PC-9 (cell line): ENCODE results near the gene SLC43A1. TPM values are rescaled to one million over a fixed set of nuclear protein-coding genes. Genes with fewer than 3 reads are reported as not detected.

Source experiments
- BruUV-seq: library from RNA; stranded (reverse); fragments of 400-500 nt; replicated peaks from 2 replicates; lab custom pipeline; 2021; lab: Mats Ljungman, UMichigan
- CTCF ChIA-PET: fragments of 300-600 bp; sonication (Branson Sonifier 250); formaldehyde crosslinking; loops from one replicate; lab custom pipeline; 2022; ENCODE audit warnings: antibody characterized with exemption; lab: Charles Lee
- POLR2A ChIA-PET: fragments of 300-600 bp; sonication (Branson Sonifier 250); formaldehyde crosslinking; loops from one replicate; lab custom pipeline; 2022; ENCODE audit warnings: antibody characterized with exemption; ENCODE audit not compliant: unreplicated experiment; lab: Charles Lee
- DNase-seq, 2 experiments: peaks; one replicate each; pipeline versions ENCODE4 v3.0.0 to v3.0.0-alpha.2; 2015 to 2022; ENCODE audit warnings: mixed read lengths in 1 of 2
- H2AFZ ChIP-seq: fragments of 200-600 bp; sonication (generic); 2 replicates; pipeline ENCODE4 v1.8.1; 2017; ENCODE audit warnings: antibody characterized with exemption
- H3F3A ChIP-seq: fragments of 200-600 bp; sonication (generic); 2 replicates; pipeline ENCODE4 v1.8.1; 2017; ENCODE audit warnings: antibody characterized with exemption, mild to moderate bottlenecking, low read depth; ENCODE audit not compliant: insufficient read depth
- H3K27ac ChIP-seq: fragments of 200-600 bp; sonication (generic); 2 replicates; pipeline ENCODE4 v1.6.1; 2016; ENCODE audit warnings: mixed run types
- H3K27me3 ChIP-seq: fragments of 200-600 bp; sonication (generic); 2 replicates; pipeline ENCODE4 v1.6.1; 2016; ENCODE audit warnings: low read depth, mixed run types; ENCODE audit not compliant: insufficient read depth
- H3K36me3 ChIP-seq: fragments of 200-600 bp; sonication (generic); 2 replicates; pipeline ENCODE4 v1.6.1; 2016; ENCODE audit warnings: low read depth, mixed run types
- H3K4me1 ChIP-seq: fragments of 200-600 bp; sonication (generic); replicated peaks from 2 replicates; pipeline ENCODE4 v1.6.1; 2016; ENCODE audit warnings: mixed run types; ENCODE audit not compliant: insufficient read depth
- H3K4me2 ChIP-seq: fragments of 200-600 bp; sonication (generic); 2 replicates; pipeline ENCODE4 v1.6.1; 2017; ENCODE audit warnings: mixed run types
- H3K4me3 ChIP-seq: fragments of 200-600 bp; sonication (generic); 2 replicates; pipeline ENCODE4 v1.6.1; 2016; ENCODE audit warnings: mixed run types
- H3K79me2 ChIP-seq: fragments of 200-600 bp; sonication (generic); 2 replicates; pipeline ENCODE4 v1.6.1; 2017; ENCODE audit warnings: low read depth, mixed run types
- H3K9me2 ChIP-seq: fragments of 200-600 bp; sonication (generic); 2 replicates; pipeline ENCODE4 v1.8.1; 2017; ENCODE audit warnings: mild to moderate bottlenecking; ENCODE audit not compliant: insufficient read depth
- H3K9me3 ChIP-seq: fragments of 200-600 bp; sonication (generic); 2 replicates; pipeline ENCODE4 v1.8.1; 2016; ENCODE audit warnings: low read depth; ENCODE audit not compliant: insufficient read depth
- H4K20me1 ChIP-seq: fragments of 200-600 bp; sonication (generic); 2 replicates; pipeline ENCODE4 v1.8.1; 2017; ENCODE audit not compliant: insufficient read depth
- CTCF ChIP-seq: fragments of 200-600 bp; sonication (generic); conservative IDR thresholded peaks from 2 replicates; pipeline ENCODE4 v1.6.1; 2017; ENCODE audit warnings: mixed run types, antibody characterized with exemption, mild to moderate bottlenecking, moderate library complexity
- EZH2 ChIP-seq: fragments of 200-600 bp; sonication (generic); IDR thresholded peaks from 2 replicates; pipeline ENCODE4 v1.8.0; 2017; ENCODE audit warnings: antibody characterized with exemption, low read depth
- intact Hi-C: fragments of 100-400 bp; cut with micrococcal nuclease; formaldehyde crosslinking; loops from one replicate; pipeline ENCODE4 v1.10.0; 2022; ENCODE audit not compliant: unreplicated experiment
- total RNA-seq: library from RNA; stranded (reverse); gene quantifications from 2 replicates; pipeline ENCODE4 v1.2.3, GENCODE V29; 2021

SLC43A1 gene
- total RNA-seq, 1 experiment from 2014 or later: 4.0 TPM

- TF ChIP-seq EZH2 (no peak), CTCF (no peak)
- Histone ChIP-seq H3K4me3 (no peak overlapping the region; the same call in 1 of the 2 replicates), H3F3A (peaks cover 21% of the 10 kb centered on the region; the same call in 1 of the 2 replicates), H3K27me3 (peaks cover 28% of the 10 kb centered on the region), H3K9me2 (no peaks in the 10 kb centered on the region), H2AFZ (no peak overlapping the region), H3K4me1 (no peaks in the 10 kb centered on the region), H3K79me2 (no peaks in the 10 kb centered on the region), H3K4me2 (peak overlapping the region; percentile 63; the same call in 1 of the 2 replicates), H3K36me3 (no peaks in the 10 kb centered on the region), H4K20me1 (no peaks in the 10 kb centered on the region), H3K27ac (no peak overlapping the region), H3K9me3 (no peaks in the 10 kb centered on the region)
- CTCF ChIA-PET: interaction anchor here (1.4 to 3.2 kb wide), 2 partner anchors 11 to 24 kb away, joined by 8 to 31 read pairs; no protein-coding TSS in a partner anchor
- no peak for DNase-seq
- POLR2A ChIA-PET: interaction anchor here (0.7 kb wide), 1 partner anchor 20 kb away, joined by 5 read pairs; no protein-coding TSS in a partner anchor
- intact Hi-C loops: loop anchor here (5.0 kb wide), 1 partner anchor 135 kb away; no protein-coding TSS in a partner anchor
- no TSS peak for BruUV-seq
Observed at GRCh38 chr11:57481915-57482781, 33.4 kb downstream of the SLC43A1 start.

- BruUV-seq: no TSS peak
- Histone ChIP-seq H3F3A (peaks cover 21% of the 10 kb centered on the region; the same call in 1 of the 2 replicates), H3K9me3 (no peaks in the 10 kb centered on the region), H3K9me2 (no peaks in the 10 kb centered on the region), H4K20me1 (no peaks in the 10 kb centered on the region), H3K4me1 (no peaks in the 10 kb centered on the region), H3K36me3 (no peaks in the 10 kb centered on the region), H3K4me2 (no peak overlapping the region), H3K27ac (no peak overlapping the region), H2AFZ (no peak overlapping the region), H3K4me3 (no peak overlapping the region), H3K27me3 (peaks cover 28% of the 10 kb centered on the region), H3K79me2 (no peaks in the 10 kb centered on the region)
- intact Hi-C loops: loop anchor here (5.0 kb wide), 1 partner anchor 134 kb away; no protein-coding TSS in a partner anchor
- CTCF ChIA-PET: interaction anchor here (3.2 kb wide), 1 partner anchor 12 kb away, joined by 31 read pairs; no protein-coding TSS in a partner anchor
- no peak for TF ChIP-seq CTCF
- no peak for TF ChIP-seq EZH2
- POLR2A ChIA-PET: no interaction called here
- DNase-seq: no peak
Observed at GRCh38 chr11:57481315-57481714, 34.2 kb downstream of the SLC43A1 start.

GRCh38 chr11:57480409-57481137, 34.9 kb downstream of the SLC43A1 start:
- peaks cover 6% of the 10 kb centered on the region; the same call in 1 of the 2 replicates for H3K4me1 ChIP-seq
- peaks cover 21% of the 10 kb centered on the region; the same call in 1 of the 2 replicates for H3F3A ChIP-seq
- H3K4me3 ChIP-seq: no peak overlapping the region
- ChIA-PET CTCF (no interaction called here), POLR2A (interaction anchor here (0.5 to 0.7 kb wide), 3 partner anchors 22 to 266 kb away, joined by 3 to 8 read pairs (median 7); partner anchors contain the start of gene TNKS1BP1)
- no peak overlapping the region for H3K4me2 ChIP-seq
- BruUV-seq: no TSS peak
- no peaks in the 10 kb centered on the region for H4K20me1 ChIP-seq
- H3K9me2 ChIP-seq: no peaks in the 10 kb centered on the region
- peak; percentile 62 to 69 for DNase-seq
- no peak for TF ChIP-seq EZH2
- TF ChIP-seq CTCF: peak; percentile 90
- H2AFZ ChIP-seq: no peak overlapping the region
- peaks cover 28% of the 10 kb centered on the region for H3K27me3 ChIP-seq
- no peak overlapping the region for H3K27ac ChIP-seq
- no peaks in the 10 kb centered on the region for H3K9me3 ChIP-seq
- no peaks in the 10 kb centered on the region for H3K79me2 ChIP-seq
- intact Hi-C loops: loop anchor here (5.0 kb wide), 1 partner anchor 133 kb away; no protein-coding TSS in a partner anchor
- H3K36me3 ChIP-seq: no peaks in the 10 kb centered on the region
